Suppressor macrophage (primary cell): ENCODE results near the gene S1PR3.

ENCODE experiments used
- DNase-seq, 4 experiments: peaks; one replicate each; pipeline ENCODE4 v3.0.0-alpha.2; 2020 to 2022

S1PR3 gene

GRCh38 chr9:88969646-88970373, 21.5 kb upstream of the S1PR3 start:
- no peak for DNase-seq

- DNase-seq = no peak
These were observed 19.9 kb upstream of the S1PR3 start for GRCh38 chr9:88971131-88971960.

GRCh38 chr9:88972401-88972800, 18.9 kb upstream of the S1PR3 start:
- DNase-seq = no peak

- DNase-seq = no peak
These were observed 17.8 kb upstream of the S1PR3 start for GRCh38 chr9:88973281-88974045.

GRCh38 chr9:88974641-88975040, 16.6 kb upstream of the S1PR3 start:
- DNase-seq = no peak

- DNase-seq = peak in 1 of 4 experiments; percentile 22
These were observed 15.0 kb upstream of the S1PR3 start for GRCh38 chr9:88975966-88976889.

- no peak for DNase-seq
These were observed 14.4 kb upstream of the S1PR3 start for GRCh38 chr9:88976890-88977257.

- DNase-seq = no peak
These were observed 13.2 kb upstream of the S1PR3 start for GRCh38 chr9:88978034-88978433.

- no peak for DNase-seq
These were observed 12.2 kb upstream of the S1PR3 start for GRCh38 chr9:88979021-88979420.

- DNase-seq = no peak
These were observed 11.5 kb upstream of the S1PR3 start for GRCh38 chr9:88979791-88980190.

- no peak for DNase-seq
These were observed 10.5 kb upstream of the S1PR3 start for GRCh38 chr9:88980740-88981203.

GRCh38 chr9:88983865-88984542, 7.3 kb upstream of the S1PR3 start:
- DNase-seq = no peak

GRCh38 chr9:88984543-88984883, 6.8 kb upstream of the S1PR3 start:
- no peak for DNase-seq

- DNase-seq = no peak
These were observed 5.7 kb upstream of the S1PR3 start for GRCh38 chr9:88985616-88986015.

GRCh38 chr9:88986776-88987175, 4.5 kb upstream of the S1PR3 start:
- DNase-seq = no peak

- DNase-seq = no peak
These were observed 3.6 kb upstream of the S1PR3 start for GRCh38 chr9:88987661-88988060.

GRCh38 chr9:88988796-88989641, 2.2 kb upstream of the S1PR3 start:
- DNase-seq = peak; percentile 31 to 78 (median 63)

- DNase-seq = no peak
These were observed 1.1 kb upstream of the S1PR3 start for GRCh38 chr9:88990041-88990728.

- DNase-seq = no peak
These were observed 571 bp upstream of the S1PR3 start for GRCh38 chr9:88990729-88991065.

- DNase-seq = no peak
These were observed 1.3 kb downstream of the S1PR3 start for GRCh38 chr9:88992556-88992955.
